DND-41 (cell line): ENCODE results near the gene SAMD9L.
A peak's percentile ranks its signal among the peaks of the same experiment; 100 is the strongest.

Experiments used
- ATAC-seq: fragments of 200-7000 bp; cut with Tn5 transposase; 3 replicates; pipeline ENCODE4 v1.9.1; 2021; ENCODE audit warnings: low read depth; ENCODE audit not compliant: insufficient read depth
- DNase-seq: peaks from one replicate; pipeline ENCODE4 v3.0.0-alpha.2; 2020
- H2AFZ ChIP-seq: 2 replicates; pipeline ENCODE4 v1.6.0; 2012; ENCODE audit warnings: low read depth, low read length
- H3K27ac ChIP-seq: 2 replicates; pipeline ENCODE4 v1.5.1; 2012; ENCODE audit warnings: low read length, inconsistent platforms
- H3K27me3 ChIP-seq: fragments of 200-600 bp; sonication (generic); 2 replicates; pipeline ENCODE4 v1.6.0; 2012; ENCODE audit warnings: low read length, mild to moderate bottlenecking, inconsistent platforms; ENCODE audit not compliant: insufficient read depth, poor library complexity
- H3K36me3 ChIP-seq: 2 replicates; pipeline ENCODE4 v1.5.1; 2012; ENCODE audit warnings: low read length, inconsistent platforms; ENCODE audit not compliant: insufficient read depth
- H3K4me1 ChIP-seq: 2 replicates; pipeline ENCODE4 v1.5.1; 2012; ENCODE audit warnings: mild to moderate bottlenecking, low read length; ENCODE audit not compliant: insufficient read depth
- H3K4me2 ChIP-seq: 2 replicates; pipeline ENCODE4 v1.6.0; 2012; ENCODE audit warnings: mild to moderate bottlenecking, moderate library complexity, low read length, inconsistent platforms; ENCODE audit not compliant: insufficient read depth
- H3K4me3 ChIP-seq, 2 experiments: fragments of 200-600 bp in 1 of 2; shearing (Covaris generic) in 1 of 2; 2 replicates each; pipeline ENCODE4 v1.5.1; 2012 to 2016; ENCODE audit warnings: inconsistent platforms in 2 of 2, low read length in 2 of 2, mild to moderate bottlenecking in 2 of 2, low read depth in 1 of 2, moderate library complexity in 1 of 2
- H3K79me2 ChIP-seq: 2 replicates; pipeline ENCODE4 v1.6.0; 2012; ENCODE audit warnings: low read length, inconsistent platforms; ENCODE audit not compliant: insufficient read depth
- H3K9ac ChIP-seq: 2 replicates; pipeline ENCODE4 v1.6.0; 2012; ENCODE audit warnings: low read depth, mild to moderate bottlenecking, inconsistent platforms, low read length, moderate library complexity
- H3K9me3 ChIP-seq: 2 replicates; pipeline ENCODE4 v1.5.1; 2012; ENCODE audit warnings: low read length, moderate library complexity, mild to moderate bottlenecking, inconsistent platforms; ENCODE audit not compliant: insufficient read depth, severe bottlenecking
- H4K20me1 ChIP-seq: 2 replicates; pipeline ENCODE4 v1.6.0; 2012; ENCODE audit warnings: low read length; ENCODE audit not compliant: insufficient read depth
- EZH2 ChIP-seq: IDR thresholded peaks from 3 replicates; pipeline ENCODE4 v1.6.1; 2012; ENCODE audit warnings: borderline replicate concordance, low read depth, mild to moderate bottlenecking, moderate library complexity, low read length, inconsistent platforms; ENCODE audit not compliant: severe bottlenecking
- TF ChIP-seq, protein P1 (sequence below): IDR thresholded peaks from 2 replicates; pipeline ENCODE4 v1.5.1; 2012; ENCODE audit warnings: borderline replicate concordance, low read length, moderate library complexity, mild to moderate bottlenecking; ENCODE audit not compliant: poor library complexity, severe bottlenecking; ENCODE audit errors: extremely low read depth

The SAMD9L gene

GRCh38 chr7:93117327-93117726 lies 30.9 kb downstream of the SAMD9L start:
- H3K9ac ChIP-seq = peak overlapping the region; percentile 61
- ATAC-seq (peak; percentile 32; the same call in 2 of the 3 replicates), DNase-seq (no peak)
- H2AFZ ChIP-seq = peak overlapping the region; percentile 59; the same call in 1 of the 2 replicates
- no peaks in the 10 kb centered on the region for H4K20me1 ChIP-seq
- peak overlapping the region; percentile 92 for H3K27ac ChIP-seq
- H3K79me2 ChIP-seq = peaks cover 33% of the 10 kb centered on the region
- H3K4me1 ChIP-seq = peaks cover 37% of the 10 kb centered on the region
- TF ChIP-seq, protein P1, sequence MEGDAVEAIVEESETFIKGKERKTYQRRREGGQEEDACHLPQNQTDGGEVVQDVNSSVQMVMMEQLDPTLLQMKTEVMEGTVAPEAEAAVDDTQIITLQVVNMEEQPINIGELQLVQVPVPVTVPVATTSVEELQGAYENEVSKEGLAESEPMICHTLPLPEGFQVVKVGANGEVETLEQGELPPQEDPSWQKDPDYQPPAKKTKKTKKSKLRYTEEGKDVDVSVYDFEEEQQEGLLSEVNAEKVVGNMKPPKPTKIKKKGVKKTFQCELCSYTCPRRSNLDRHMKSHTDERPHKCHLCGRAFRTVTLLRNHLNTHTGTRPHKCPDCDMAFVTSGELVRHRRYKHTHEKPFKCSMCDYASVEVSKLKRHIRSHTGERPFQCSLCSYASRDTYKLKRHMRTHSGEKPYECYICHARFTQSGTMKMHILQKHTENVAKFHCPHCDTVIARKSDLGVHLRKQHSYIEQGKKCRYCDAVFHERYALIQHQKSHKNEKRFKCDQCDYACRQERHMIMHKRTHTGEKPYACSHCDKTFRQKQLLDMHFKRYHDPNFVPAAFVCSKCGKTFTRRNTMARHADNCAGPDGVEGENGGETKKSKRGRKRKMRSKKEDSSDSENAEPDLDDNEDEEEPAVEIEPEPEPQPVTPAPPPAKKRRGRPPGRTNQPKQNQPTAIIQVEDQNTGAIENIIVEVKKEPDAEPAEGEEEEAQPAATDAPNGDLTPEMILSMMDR = no peak
- no peak for TF ChIP-seq EZH2
- H3K27me3 ChIP-seq = no peaks in the 10 kb centered on the region
- H3K9me3 ChIP-seq = no peaks in the 10 kb centered on the region
- peak overlapping the region; percentile 60 to 66 for H3K4me3 ChIP-seq
- H3K36me3 ChIP-seq = peaks cover 12% of the 10 kb centered on the region
- peak overlapping the region; percentile 69 for H3K4me2 ChIP-seq

GRCh38 chr7:93115796-93116195 lies 32.4 kb downstream of the SAMD9L start:
- ATAC-seq = no peak
- Histone ChIP-seq H3K79me2 (peaks cover 33% of the 10 kb centered on the region), H3K27ac (peak overlapping the region; percentile 57), H3K4me3 (peak overlapping the region in 1 of 2 experiments; percentile 66; a peak in 3 of 4 replicates), H3K36me3 (peaks cover 12% of the 10 kb centered on the region), H2AFZ (no peak overlapping the region), H3K4me2 (peak overlapping the region; percentile 69), H3K9me3 (no peaks in the 10 kb centered on the region), H3K4me1 (peaks cover 37% of the 10 kb centered on the region), H3K27me3 (no peaks in the 10 kb centered on the region), H3K9ac (peak overlapping the region; percentile 61), H4K20me1 (no peaks in the 10 kb centered on the region)
- DNase-seq = no peak
- no peak for TF ChIP-seq EZH2
- TF ChIP-seq, protein P1 = no peak

DNA sequence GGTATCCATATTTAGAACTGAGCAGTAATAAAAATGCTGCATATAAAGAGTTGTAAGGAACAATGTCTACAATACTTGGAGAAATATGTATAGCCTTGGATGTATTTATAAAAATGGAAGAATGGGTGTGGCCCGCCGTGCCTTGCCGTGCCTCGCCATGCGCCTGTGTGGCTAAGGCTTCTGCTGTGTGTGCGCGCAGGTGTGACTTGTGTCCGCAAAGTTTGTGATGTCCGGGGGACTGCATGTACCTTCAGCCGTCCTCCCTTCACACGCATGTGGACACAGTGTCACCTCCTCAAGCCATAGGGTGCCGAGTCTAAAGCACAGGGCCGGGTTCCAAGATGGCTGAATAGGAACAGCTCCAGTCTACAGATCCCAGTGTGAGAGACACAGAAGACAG lies 40.2 kb downstream of the SAMD9L start:
- Histone ChIP-seq H3K27ac (no peak overlapping the region), H3K79me2 (peaks cover 6% of the 10 kb centered on the region; the same call in 1 of the 2 replicates), H3K9ac (no peak overlapping the region), H3K4me3 (no peak overlapping the region), H3K9me3 (no peaks in the 10 kb centered on the region), H4K20me1 (no peaks in the 10 kb centered on the region), H3K4me2 (no peak overlapping the region), H3K36me3 (peaks cover 62% of the 10 kb centered on the region), H3K27me3 (no peaks in the 10 kb centered on the region), H3K4me1 (no peaks in the 10 kb centered on the region), H2AFZ (no peak overlapping the region)
- no peak for ATAC-seq
- no peak for DNase-seq
- TF ChIP-seq, protein P1 = no peak
- no peak for TF ChIP-seq EZH2
